GM19328 (cell line): ENCODE measurements around the gene TCP11L2.

Experiments
- ATAC-seq: cut with Tn5 transposase; IDR thresholded peaks from one replicate; pipeline ENCODE4 v1.9.1; 2021; ENCODE audit warnings: mild to moderate bottlenecking, moderate library complexity; ENCODE audit not compliant: unreplicated experiment

The TCP11L2 gene

GRCh38 chr12:106302401-106303201, at the start of gene TCP11L2:
TSS of gene TCP11L2 (plus strand) at chr12:106302733. CDS start at chr12:106311076, 8,343 bp downstream.
- peak; percentile 60 for ATAC-seq

- ATAC-seq = no peak
Measured at GRCh38 chr12:106254724-106255123, 47.8 kb upstream of the TCP11L2 start.

- ATAC-seq = no peak
Measured at GRCh38 chr12:106255493-106255892, 47.0 kb upstream of the TCP11L2 start.

GRCh38 chr12:106255952-106256351, 46.6 kb upstream of the TCP11L2 start:
- ATAC-seq = no peak

GRCh38 chr12:106256524-106256923, 46.0 kb upstream of the TCP11L2 start:
- no peak for ATAC-seq

- ATAC-seq = no peak
Measured at GRCh38 chr12:106258226-106258625, 44.3 kb upstream of the TCP11L2 start.

GRCh38 chr12:106258935-106259334, 43.6 kb upstream of the TCP11L2 start:
- ATAC-seq = no peak

GRCh38 chr12:106265116-106265515, 37.4 kb upstream of the TCP11L2 start:
- no peak for ATAC-seq

GRCh38 chr12:106267535-106267934, 35.0 kb upstream of the TCP11L2 start:
- ATAC-seq = no peak

- ATAC-seq = no peak
Measured at GRCh38 chr12:106269150-106269771, 33.3 kb upstream of the TCP11L2 start.

- ATAC-seq = no peak
Measured at GRCh38 chr12:106271575-106272505, 30.7 kb upstream of the TCP11L2 start.

GRCh38 chr12:106273491-106273890, 29.0 kb upstream of the TCP11L2 start:
- no peak for ATAC-seq

- ATAC-seq = no peak
Measured at GRCh38 chr12:106274012-106274411, 28.5 kb upstream of the TCP11L2 start.

GRCh38 chr12:106274575-106275121, 27.9 kb upstream of the TCP11L2 start:
- ATAC-seq = no peak

GRCh38 chr12:106275458-106275857, 27.1 kb upstream of the TCP11L2 start:
- ATAC-seq = no peak

- no peak for ATAC-seq
Measured at GRCh38 chr12:106276032-106276740, 26.3 kb upstream of the TCP11L2 start.

- no peak for ATAC-seq
Measured at GRCh38 chr12:106280106-106280505, 22.4 kb upstream of the TCP11L2 start.

GRCh38 chr12:106281056-106281782, 21.3 kb upstream of the TCP11L2 start:
- no peak for ATAC-seq

GRCh38 chr12:106281804-106282203, 20.7 kb upstream of the TCP11L2 start:
- no peak for ATAC-seq
